Skin epidermis (tissue), 12 donors: ENCODE results near the gene XPNPEP3.
"Not testable (repeated sequence)": the region's sequence is repeated elsewhere in the genome, so short reads cannot be mapped to it uniquely, and the experiment has no call there.

Source experiments
- H3K27ac ChIP-seq, 21 experiments: fragments of 200-600 bp; sonication (generic) in 11 of 21; one replicate each; pipeline ENCODE4 v1.5.0; 2020; ENCODE audit warnings: mild to moderate bottlenecking in 3 of 21, inconsistent platforms in 2 of 21, moderate library complexity in 2 of 21
- H3K4me3 ChIP-seq, 7 experiments: fragments of 200-600 bp; sonication (generic) in 2 of 7; one replicate each; pipeline ENCODE4 v1.5.0; 2020; ENCODE audit warnings: inconsistent platforms in 2 of 7, mild to moderate bottlenecking in 2 of 7, moderate library complexity in 1 of 7

The XPNPEP3 gene

DNA sequence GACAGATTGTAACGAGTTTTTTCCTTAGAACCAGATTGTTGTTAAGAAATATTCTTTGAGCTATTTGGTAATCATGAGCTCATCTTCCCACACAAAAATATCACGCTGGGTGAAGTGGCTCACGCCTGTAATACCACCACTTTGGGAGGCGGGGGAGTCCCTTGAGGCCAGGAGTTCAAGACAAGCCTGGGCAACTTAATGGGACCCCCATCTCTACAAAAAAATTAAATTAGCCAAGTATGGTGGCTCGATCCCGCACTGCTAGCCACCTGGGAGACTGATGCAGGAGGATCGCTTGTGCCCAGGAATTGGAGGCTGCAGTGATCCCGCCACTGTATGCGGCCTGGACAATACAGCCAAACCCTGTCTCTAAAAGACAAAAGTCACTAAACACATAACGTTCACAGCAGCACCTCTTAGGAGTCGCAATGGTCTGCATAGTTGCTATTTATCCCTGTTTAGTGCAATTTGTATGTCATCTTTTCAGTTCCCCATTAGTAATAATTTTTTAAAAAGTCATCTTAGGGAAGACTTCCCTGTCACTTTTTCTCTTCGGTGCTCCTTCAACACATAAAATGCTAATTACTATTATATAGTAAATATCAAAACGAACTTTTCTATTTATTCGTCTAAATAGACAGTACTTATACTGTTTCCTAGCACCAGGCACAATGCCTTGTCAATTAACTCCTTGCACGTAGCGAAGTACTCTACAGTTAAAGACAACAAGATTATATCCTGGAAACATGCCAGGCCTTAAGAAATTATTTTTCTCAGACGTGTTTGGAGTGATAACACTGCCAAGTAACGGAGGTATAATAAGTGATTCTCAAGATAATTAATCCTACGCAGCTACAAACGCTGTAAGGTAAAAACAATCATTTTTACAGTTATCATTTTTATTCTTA lies 1.6 kb upstream of the XPNPEP3 start:
- Histone ChIP-seq H3K4me3 (peak overlapping the region; percentile 68 to 96 (median 85)), H3K27ac (peak overlapping the region in 18 of 21 experiments; percentile 81 to 99 (median 97))

DNA sequence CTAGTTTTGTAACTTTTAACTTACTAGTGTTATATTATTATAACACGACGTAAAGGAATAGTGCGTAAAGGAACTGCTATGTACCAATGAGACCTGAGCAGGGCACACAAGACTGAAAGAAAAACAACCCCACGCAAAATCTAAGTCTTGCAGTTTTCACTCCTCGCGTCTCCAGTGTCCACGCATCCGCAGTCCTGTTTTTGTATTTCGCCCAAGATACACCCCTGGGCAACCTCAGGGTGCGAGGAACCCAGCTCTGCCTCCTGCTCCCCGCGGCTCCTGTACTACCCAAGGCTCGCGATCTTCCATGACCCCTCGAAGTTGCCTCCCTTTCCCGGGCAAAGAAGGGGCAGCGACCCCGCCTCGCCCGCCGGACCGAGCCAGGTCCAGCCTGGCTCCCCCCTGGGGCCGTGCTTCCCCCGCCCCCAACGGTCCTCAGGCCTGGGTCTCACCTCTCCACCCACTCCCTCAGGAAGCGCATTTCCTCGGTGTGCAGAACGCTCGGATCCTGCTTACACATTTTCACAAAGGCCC lies 902 bp upstream of the XPNPEP3 start:
- H3K27ac ChIP-seq: peak overlapping the region; percentile 79 to 99 (median 97)

DNA sequence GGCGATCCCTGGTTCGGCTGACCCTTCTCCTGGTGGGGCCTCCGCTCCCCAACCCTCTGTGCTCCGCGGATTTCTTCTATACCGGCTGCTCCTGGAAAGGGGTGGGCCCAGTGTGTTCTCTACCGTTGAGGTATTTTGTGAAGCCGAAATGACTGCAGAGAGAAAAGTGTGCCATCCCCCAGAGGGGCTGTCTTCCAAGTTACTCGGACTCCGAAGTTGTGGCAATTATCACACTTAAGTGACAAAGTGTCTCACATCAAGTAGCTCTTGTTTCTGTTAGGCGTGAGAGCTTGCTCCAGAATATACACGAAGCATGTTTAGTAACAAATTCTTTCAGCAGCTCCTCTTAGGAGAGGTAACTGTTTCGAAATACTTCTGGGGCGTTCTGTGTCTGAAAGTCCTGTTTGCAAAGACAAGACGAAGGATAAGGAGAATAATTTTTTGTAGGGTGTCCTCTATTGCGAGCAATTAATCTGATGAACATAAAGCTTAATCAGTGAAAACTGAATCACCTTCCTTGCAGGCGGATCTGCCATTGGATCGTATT lies 434 bp downstream of the XPNPEP3 start:
- H3K27ac ChIP-seq: peak overlapping the region; percentile 16 to 99 (median 97)
- H3K4me3 ChIP-seq: peak overlapping the region; percentile 68 to 96 (median 85)

More for the DNA sequence above, 902 bp upstream of the XPNPEP3 start:
- peak overlapping the region; percentile 68 to 96 (median 85) for H3K4me3 ChIP-seq

DNA sequence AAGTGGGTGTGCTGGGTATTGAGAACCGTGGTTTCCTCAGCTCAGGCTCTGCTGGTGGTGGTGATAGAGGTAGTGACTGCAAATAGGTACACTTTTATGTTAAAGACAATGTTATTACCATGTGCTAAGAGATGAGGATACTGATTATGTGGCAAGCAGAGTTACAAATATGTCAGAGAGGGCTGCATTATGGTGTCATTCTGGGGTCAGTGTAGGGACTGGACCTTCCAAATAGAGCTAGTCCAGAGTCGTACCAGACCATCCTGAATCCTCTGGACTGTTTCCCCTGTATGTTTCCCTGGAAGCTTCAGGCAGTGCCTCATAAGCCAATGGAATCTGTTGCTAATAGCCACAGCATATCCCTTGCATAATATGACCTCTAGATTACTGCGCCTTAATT lies 5.1 kb downstream of the XPNPEP3 start, which contains the start of gene DNAJB7:
DNAJB7 (minus strand) TSS at position 101 of the 400 bp plus-strand sequence. CDS start 119 bp downstream, outside the sequence.
- H3K4me3 ChIP-seq: no peak within 1 kb of the TSS
- no peak within 1 kb of the TSS for H3K27ac ChIP-seq

DNA sequence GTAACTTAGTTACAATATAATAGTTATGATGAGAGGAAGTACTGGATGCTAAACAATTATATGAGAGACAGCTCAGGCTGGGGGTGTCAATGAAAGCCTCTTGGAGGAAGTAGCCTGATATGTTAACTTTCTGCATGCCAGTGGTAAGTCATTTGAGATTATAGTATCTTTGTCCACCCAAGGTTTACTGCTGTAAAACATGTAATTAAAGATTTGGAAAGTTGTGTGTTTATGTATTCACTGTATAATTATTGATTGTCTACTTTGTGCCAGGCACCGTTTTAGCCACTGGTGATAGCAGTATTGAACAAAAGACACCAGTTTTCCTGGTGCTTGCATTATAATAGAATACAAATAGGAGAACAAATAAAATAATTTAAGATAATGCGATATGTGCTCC lies 5.6 kb downstream of the XPNPEP3 start:
- no peak overlapping the region for H3K27ac ChIP-seq

DNA sequence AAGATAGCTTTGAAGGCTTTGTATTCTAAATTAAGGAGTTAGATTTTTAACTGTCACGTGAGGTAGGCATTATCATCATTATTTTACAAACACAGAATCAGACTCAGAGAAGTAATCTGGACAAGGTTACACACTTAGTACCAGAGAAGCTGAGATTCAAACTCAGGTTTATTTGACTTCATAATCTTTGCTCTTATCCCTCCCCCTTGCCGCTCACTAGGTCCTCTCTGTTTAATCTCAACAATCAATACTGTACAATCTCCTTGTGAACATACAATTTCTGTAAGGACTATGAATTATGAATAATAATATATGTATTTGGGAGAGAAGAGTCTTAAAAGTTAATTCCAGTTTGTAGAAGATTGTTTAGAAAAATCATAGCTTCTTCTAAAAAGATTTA lies 10.2 kb downstream of the XPNPEP3 start:
- no peak overlapping the region for H3K4me3 ChIP-seq

More for the DNA sequence above, 5.6 kb downstream of the XPNPEP3 start:
- H3K4me3 ChIP-seq: no peak overlapping the region

DNA sequence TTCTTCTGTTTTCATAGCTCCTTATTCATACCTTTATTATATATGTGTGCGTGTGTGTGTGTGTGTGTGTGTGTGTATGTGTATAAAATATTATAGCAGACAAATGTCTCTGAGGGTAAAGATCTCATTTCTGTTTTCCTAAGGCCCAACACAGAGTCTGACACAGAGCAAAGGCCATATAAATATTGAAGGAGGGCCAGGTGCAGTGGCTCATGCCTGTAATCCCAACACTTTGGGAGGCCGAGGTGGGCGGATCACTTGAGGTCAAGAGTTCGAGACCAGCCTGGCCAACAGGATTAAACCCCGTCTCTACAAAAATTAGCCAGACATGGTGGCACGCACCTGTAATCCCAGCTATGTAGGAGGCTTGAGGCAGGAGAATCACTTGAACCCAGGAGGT lies 11.4 kb downstream of the XPNPEP3 start:
- H3K4me3 ChIP-seq, H3K27ac ChIP-seq: not testable (repeated sequence)

More for the DNA sequence above, 10.2 kb downstream of the XPNPEP3 start:
- H3K27ac ChIP-seq: no peak overlapping the region

DNA sequence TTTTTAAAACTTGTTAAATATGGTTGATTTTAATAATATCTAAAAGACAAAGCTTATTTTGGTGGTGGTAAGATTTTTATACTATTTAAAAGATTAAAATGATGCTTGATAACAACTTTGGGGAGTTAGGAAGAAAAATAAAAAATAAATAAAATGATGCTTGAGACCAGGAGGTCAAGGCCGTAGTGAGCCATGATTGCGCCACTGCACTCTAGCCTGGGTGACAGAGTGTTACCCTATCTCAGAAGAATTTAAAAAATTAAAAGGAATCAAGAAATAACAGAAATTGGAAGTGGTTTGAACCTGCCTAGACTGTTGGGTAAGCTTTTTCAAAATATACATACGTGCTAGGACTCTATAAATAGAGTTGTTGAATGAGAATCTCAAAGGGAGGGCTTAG lies 17.1 kb downstream of the XPNPEP3 start:
- H3K27ac ChIP-seq: no peak overlapping the region
- H3K4me3 ChIP-seq: no peak overlapping the region

DNA sequence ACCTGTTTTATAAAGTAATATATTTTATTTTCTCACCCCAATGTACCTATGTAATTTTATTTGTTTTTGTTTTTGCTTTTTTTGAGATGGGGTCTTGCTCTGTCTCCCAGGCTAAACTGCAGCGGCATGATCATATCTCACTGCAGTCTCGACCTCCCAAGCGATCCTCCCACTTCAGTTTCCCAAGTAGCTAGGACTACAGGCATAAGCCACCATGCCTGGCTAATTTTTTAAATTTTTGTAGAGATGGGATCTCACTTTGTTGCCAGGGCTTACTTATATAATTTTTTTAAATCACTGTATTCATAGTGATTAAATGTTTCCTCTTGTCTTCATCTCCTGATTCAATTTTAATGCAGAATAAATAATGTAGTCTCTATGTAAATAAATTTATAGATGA lies 18.2 kb downstream of the XPNPEP3 start:
- no peak overlapping the region for H3K4me3 ChIP-seq
- H3K27ac ChIP-seq: no peak overlapping the region

DNA sequence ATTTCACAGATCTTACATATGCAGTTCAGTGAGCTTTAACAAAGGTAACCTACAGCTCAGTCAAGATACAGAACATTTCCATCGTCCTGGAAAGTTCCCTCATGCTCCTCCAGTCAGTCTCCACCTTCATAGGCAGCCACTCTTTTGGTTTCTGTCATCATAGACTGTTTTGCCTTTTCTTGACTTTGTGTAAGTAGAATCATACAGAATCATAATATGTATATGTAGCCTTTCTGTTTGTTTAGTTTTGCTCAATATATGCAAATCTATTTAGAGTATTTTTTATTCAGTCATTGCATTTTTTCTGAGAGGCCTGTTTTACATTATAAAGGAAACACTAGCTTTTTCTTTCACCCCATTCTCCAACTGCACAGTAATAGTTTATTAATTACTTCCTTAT lies 20.0 kb downstream of the XPNPEP3 start:
- no peak overlapping the region for H3K27ac ChIP-seq
- H3K4me3 ChIP-seq: no peak overlapping the region

DNA sequence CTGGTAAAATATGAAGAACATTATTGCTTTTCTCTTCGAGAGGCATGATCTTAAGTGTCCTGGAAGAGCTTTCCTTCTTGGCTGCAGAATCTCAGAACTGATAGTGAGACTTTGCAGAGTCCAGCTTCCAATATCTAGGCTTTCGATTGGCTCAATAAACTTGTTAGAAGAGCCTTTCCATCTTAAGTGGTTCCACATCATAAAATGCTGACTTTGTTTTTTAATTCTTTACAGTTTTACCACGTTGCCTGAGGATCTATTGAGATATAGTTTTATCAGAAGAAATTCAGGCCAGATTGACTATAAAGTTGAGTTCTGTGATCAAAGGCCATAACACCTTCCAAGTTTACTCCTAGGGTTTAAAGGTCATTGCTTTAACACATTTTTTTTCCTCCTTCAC lies 20.5 kb downstream of the XPNPEP3 start:
- H3K4me3 ChIP-seq: no peak overlapping the region
- no peak overlapping the region for H3K27ac ChIP-seq

DNA sequence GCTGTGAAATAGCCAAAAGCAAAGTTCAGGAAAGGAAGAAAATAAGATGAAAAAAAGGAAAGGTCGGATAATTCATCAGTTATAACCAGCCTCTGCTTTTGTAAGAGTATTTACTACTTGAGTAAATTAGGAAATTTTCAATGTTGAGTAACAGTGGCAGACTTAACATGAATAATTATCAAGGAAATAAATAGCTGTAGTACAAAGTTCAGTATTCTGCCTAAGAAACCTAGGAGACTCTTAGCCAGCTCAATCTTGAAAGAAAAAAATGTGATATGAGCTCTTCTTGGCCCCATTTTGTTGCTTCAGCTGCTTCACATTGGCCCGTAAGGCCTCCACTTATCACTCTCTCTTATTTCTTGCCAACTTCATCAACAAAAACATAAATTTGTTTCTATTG lies 22.0 kb downstream of the XPNPEP3 start:
- no peak overlapping the region for H3K4me3 ChIP-seq
- no peak overlapping the region for H3K27ac ChIP-seq

DNA sequence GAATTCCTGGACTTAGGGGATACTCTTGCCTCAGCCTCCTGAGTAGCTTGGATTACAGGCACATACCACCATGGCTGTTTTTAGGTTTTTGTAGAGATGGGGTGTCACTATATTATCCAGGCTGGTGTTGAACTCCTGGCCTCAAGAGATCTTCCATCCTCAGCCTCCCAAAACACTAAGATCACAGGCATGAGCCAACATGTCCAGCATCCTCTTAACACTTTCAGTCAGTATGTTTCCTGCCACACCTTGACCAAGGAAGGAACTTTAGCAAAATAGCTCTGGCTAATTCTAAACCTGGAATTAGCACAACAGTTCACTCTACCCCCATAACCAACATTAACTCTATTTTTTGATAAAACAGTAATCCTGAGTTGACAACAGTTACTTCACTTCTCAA lies 32.2 kb downstream of the XPNPEP3 start:
- Histone ChIP-seq H3K4me3 (no peak overlapping the region), H3K27ac (no peak overlapping the region)

DNA sequence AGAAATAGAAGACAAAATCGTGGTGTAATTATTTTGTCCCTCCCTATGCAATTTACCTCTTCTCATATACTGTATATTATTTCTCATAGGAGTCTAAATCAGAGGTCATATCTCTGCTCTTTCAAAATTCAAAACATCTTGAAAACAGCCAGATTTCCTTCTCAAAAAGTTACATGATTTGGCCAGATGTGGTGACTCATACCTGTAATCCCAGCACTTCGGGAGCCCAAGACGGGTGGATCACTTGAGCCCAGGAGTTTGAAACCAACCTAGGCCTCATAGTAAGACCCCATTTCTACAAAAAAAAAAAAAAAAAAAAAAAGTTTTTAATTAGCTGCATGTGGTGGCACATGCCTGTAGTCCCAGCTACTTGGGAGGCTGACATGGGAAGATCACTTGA lies 33.9 kb downstream of the XPNPEP3 start:
- Histone ChIP-seq H3K27ac (no peak overlapping the region), H3K4me3 (no peak overlapping the region)

DNA sequence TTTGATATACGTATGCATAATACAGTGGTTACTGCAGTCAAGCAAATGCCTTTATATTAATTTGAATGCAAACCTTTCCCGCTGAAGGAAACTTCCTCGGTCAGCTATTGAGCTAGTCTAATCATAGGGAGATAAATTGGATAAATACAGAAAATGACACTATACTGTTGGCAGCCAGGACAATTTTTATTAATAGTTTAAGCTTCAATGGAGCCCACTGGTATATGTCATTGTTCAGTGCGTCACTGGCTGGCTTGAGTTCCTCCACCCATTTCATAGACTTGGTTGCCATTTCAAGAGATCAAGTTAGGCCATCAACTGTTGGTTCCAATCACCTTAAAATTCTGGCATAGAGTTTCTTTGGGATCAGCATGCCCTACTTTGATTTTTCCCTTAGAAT lies 37.5 kb downstream of the XPNPEP3 start:
- Histone ChIP-seq H3K27ac (no peak overlapping the region), H3K4me3 (no peak overlapping the region)

DNA sequence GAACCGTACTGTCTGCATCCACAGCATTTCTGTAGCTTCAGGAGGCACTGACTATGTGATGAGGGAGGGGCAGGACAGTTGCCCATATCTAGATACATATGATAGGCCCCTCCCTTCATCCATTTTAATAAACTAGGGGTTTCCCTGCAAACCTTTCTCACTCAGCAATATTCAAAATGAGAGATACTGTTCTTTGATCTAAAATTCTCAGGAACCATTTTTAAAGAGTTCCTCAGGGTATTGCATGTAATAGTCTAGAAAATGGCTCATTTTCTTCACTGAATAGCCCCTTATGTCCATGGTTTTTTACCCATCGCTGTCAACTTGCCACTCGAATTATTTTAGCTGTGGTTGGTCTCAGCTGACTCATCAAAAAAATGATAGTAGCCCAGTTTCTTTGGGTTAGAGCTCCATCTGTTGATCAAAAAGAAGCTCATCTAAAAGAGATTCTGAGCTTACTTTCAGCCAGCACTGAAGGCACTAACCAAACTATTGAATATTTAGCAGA lies 42.0 kb downstream of the XPNPEP3 start:
- no peak overlapping the region for H3K4me3 ChIP-seq
- no peak overlapping the region for H3K27ac ChIP-seq

DNA sequence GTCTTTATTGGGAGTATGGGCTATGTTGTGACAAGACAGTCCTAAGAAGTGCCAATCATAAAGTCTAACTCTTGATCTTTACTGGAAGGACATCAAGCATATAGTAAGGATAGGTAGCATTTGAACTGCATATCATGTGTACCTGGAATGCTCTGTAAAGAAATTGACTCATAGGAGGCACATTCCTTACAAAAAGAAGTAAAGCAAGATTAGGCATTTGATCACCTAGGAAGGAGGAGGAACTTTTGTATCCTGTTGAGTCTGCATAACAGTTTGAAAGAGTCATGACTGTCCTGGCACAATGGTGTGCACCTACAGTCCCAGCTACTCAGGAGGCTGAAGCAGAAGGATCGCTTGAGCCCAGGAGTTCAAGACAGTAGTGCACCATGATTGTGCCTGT lies 47.2 kb downstream of the XPNPEP3 start:
- Histone ChIP-seq H3K27ac (no peak overlapping the region), H3K4me3 (no peak overlapping the region)

DNA sequence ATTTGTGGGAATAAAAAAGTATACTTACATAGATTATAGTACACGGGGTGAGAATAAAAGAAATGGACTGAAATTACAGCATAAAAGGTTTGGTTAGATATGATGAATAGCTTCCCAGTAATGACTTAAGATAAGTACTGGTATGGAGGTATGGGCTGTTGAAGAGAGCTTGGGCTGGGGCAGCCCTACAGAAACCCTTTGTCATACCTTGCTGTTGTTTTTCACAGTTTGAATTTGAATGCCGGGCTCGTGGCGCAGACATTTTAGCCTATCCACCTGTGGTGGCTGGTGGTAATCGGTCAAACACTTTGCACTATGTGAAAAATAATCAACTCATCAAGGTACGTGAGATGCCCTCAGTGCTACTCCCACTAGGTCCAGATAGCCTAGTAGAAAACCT lies 51.9 kb downstream of the XPNPEP3 start:
- Histone ChIP-seq H3K4me3 (no peak overlapping the region), H3K27ac (no peak overlapping the region)

DNA sequence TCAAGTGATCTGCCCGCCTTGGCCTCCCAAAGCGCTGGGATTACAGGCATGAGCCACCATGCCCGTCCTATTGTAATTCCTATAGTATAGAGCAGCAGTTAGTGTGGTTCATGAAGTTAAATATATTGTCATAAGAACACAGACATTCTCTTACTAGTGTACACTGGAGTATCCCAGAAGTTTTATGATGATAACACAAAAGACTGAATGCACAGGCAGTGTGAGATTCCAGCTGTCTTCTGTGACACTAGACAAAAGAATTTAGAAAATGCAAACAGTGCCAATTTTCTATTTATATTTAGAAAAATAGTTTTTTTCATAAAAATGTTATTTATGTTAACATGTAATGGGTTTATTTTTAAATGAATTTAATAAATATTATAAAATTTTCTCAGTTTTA lies 54.8 kb downstream of the XPNPEP3 start:
- H3K27ac ChIP-seq: no peak overlapping the region
- no peak overlapping the region for H3K4me3 ChIP-seq

DNA sequence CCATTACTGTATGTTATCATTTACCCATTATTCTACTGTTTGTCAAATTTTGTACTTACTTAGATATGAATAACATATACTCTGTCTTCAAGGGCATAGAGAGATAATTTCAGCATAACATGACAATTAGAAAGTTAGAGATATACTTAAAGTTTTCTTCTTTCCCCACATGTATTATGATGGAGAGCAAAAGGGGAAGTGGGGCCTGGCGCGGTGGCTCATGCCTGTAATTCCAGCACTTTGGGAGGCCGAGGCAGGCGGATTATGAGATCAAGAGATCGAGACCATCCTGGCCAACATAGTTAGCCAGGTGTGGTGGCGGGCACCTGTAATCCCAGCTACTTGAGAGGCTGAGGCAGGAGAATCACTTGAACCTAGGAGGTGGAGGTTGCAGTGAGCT lies 56.0 kb downstream of the XPNPEP3 start:
- not testable (repeated sequence) for H3K4me3 ChIP-seq, H3K27ac ChIP-seq

DNA sequence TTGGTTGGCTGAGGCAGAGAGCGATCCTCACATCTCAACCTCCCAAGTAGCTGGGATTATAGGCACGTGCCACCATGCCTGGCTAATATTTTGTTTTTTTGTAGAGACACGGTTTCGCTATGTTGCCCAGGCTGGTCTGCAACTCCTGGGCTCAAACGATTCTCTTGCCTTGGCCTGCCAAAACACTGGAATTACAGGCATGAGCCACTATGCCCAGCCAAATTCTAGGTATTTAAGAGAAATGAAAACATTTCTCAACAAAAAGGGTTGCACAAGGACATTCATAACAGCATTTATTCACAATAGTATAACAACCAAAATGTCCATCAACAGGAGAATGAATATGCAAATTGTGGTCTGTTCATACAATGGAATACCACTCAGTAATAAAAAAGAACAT lies 62.5 kb downstream of the XPNPEP3 start:
- H3K27ac ChIP-seq: no peak overlapping the region
- no peak overlapping the region for H3K4me3 ChIP-seq
